NCI-H748 (cell line): ENCODE data around the gene TCF4.

Experiments
- DNase-seq: peaks from one replicate; lab custom pipeline; 2025; ENCODE audit not compliant: unreplicated experiment; lab: John Stamatoyannopoulos, UW

TCF4 gene

GRCh38 chr18:55246278-55246677 is 341.7 kb downstream of the TCF4 start:
- no peak for DNase-seq

DNA sequence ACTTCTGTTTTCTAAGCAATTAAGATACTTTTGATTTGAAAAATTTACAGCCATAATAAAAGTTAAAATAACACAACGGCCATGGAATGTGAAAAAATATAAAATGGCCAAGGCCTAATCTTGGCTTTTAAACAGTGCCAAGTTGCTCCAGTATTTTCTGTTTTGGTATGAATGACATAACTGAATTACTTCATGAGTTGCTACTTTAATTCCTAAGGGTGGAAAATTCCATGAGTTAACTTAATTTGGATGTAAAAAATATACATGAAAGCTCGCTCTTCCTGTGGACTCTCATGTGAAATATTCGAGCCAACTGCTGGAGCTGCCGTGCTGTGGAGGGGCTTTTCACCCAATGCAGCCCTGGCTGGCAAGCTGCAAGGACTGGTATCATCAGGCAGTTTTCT is 342.8 kb downstream of the TCF4 start:
- no peak for DNase-seq

GRCh38 chr18:55244546-55244945 is 343.4 kb downstream of the TCF4 start:
- DNase-seq: peak; percentile 35

DNA sequence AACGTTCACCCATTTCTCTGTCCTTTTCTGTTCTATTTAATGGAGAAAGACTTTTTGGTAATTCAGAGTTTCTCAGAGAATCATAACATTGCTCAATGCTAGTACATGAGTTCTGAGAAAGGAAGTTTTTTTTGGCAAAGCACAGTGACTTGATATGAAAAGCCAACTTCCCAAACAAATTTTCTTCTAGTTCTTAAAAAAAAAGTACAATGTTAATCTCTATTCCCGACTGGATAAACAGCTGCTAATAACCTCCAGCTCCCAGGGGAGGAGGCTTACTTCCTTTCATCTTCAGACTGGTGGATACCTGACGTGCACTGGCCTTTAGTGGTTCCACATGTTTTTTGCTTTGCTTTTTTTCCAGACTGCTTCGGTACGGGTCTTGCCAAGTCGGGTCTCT is 344.1 kb downstream of the TCF4 start:
- DNase-seq: no peak

- no peak for DNase-seq
Observed at GRCh38 chr18:55243255-55243654, 344.7 kb downstream of the TCF4 start.

DNA sequence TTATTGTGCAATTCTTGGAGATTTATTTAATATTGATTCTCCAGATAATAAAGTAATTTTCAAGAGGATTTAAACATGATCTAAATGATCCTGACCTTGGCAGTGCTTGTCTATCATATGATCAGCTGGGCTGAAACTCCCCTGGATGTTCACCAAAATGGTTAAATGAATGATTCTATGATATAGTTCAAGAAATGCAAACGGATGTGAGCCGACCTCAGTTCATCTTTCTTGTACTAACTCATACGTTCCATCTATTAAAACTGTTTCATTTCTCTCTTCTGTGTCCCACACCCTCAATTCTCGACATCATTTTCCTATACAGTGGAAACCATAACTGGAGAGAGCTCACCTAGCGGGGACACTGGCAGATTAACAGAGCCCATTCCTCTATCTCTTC is 347.0 kb downstream of the TCF4 start:
- DNase-seq: no peak

DNA sequence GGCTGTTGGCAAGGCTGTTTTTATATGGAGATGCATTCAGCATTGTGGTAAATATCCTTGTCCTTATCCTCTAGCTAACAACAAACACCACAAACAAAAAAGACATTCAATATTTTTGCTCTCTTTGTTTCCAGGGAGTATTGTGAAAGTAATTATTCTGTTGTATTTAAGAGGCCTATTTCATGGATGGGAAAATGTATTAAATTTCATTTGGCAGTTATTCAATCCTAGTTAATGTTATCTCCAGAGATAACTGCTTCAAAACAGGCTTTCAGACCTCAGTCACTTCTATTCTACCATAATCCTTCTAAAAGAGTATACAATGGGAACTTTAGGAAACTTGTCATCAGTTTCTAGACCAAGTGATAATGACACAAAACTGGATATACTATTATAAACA is 348.3 kb downstream of the TCF4 start:
- peak; percentile 71 for DNase-seq

DNA sequence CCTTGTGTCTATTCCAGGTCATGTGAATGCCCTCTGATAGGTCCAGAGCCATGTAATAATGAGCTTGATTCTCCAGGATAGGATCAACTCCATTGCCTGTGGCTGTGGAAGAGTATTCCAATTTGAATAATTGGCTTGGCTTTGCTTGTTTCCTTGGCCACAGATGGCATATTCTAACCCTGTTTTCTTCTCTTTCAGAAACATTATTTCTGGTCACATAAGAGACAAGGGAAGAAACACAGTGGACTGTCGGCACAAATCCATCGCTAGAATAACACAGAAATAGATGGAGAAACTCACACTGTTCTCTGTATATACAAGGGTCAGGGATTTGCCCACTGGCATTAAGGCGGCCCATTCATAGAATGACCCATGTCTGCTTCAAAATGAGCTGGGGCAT is 350.3 kb downstream of the TCF4 start:
- no peak for DNase-seq

DNA sequence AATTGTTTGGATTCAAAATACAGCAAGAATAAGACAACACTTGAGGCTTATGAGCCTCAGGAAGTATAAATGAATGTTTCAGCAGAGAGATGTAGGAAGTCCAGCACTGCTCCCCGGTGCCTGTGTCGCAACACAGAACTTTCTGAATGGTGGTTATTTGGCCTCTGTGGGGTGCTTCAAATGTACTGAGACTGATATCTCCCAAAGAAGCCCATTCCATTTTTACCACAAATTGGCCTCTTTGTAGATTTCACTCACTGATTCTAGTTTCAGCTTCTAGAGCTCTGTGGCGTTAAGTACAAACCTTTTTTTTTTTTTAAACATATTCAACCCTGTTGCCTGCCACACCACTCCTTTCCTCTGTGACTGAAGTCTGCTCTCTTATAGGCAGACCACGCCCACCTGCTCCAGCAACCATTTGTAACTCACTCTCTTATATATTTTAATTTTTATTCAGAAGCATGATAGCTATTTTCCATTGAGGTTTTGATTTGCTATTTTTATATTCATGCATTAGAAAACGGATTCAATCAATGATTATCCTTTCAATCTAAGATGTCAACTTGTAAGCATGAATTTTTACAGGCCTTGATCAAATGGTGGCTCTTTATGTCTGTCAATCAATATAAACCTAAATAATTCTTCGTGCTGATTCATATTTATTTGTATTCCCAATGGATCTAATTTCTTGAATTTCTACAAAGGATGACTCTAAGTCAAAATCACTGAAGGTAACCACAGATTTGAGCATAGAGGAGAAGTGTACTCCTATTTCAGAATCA is 351.7 kb downstream of the TCF4 start:
- no peak for DNase-seq

DNA sequence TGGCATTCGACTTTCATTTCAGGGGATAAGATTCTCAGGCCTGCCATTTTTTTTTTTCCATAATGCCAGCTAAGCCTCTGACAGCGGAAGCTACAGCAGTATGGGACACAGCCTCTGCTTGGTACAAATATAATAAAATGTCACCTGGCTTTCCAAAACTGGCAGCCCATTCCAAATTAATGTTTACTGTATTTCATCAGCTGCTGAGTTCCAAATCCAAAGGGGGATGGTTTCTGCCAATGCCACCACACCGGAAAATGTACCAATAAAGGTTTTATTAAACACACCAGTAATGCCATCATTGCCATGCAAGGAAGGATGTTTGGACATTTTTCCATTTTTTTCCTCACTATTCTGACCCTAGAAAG is 352.9 kb downstream of the TCF4 start:
- DNase-seq: no peak

- peak; percentile 91 for DNase-seq
Observed at GRCh38 chr18:55234366-55235093, 353.5 kb downstream of the TCF4 start.

DNA sequence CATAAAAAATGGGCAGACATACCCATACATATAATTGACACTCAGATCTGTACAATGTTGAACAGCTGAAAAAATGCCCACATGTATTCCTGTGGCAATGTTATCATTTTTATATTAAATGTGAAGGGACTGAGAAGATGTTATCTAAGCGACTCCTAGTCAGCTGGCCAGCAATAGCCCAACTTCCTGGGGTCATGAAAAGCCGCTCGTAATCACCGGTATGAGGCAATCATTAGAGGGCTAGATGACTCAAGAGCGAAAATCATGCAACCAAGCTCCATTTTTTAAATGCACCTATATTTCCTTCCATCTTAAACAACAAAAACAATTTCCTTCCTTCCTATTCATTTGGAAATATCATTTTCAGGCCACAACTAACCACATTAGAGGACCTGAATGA is 354.1 kb downstream of the TCF4 start:
- no peak for DNase-seq

GRCh38 chr18:55232506-55232905 is 355.5 kb downstream of the TCF4 start:
- no peak for DNase-seq

DNA sequence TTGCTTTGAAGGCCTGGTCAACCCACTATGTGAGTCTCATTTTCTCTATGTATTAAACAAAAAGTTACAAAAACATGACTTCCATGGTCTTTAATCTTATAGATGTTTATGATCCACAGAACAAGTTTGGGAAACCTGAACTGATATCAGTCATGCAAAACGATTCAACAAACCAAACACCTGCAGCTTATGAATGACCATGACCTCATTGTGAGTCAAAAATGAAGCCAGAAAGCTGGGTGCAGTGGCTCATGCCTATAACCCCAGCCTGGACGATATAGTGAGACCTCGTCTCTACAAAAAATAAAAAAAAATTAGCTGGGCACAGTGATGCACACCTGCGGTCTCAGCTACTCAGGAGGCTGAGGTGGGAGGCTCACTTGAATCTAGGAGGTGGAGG is 358.3 kb downstream of the TCF4 start:
- no peak for DNase-seq

GRCh38 chr18:55228707-55229106 is 359.3 kb downstream of the TCF4 start:
- DNase-seq: no peak

DNA sequence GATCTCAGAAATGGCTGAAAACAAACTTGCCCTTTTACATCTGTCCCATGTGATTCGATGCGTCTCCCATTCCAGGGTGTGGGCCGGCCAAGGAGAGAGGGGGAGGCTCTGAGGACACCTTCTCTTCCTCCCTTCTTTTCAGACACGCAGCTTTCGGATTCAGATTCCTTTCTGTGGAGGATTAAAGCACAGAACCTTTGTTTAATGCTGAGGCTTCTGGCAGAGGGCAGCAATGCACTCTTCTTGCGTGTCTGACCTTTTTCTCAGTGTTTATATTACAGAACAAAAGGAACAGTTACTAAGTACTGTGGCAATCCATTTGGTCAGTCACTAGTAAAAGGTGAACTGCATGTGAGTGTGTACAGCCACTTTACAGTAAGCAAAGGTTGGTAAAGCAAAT is 359.8 kb downstream of the TCF4 start:
- DNase-seq: no peak

- DNase-seq: no peak
Observed at GRCh38 chr18:55227771-55228170, 360.2 kb downstream of the TCF4 start.

DNA sequence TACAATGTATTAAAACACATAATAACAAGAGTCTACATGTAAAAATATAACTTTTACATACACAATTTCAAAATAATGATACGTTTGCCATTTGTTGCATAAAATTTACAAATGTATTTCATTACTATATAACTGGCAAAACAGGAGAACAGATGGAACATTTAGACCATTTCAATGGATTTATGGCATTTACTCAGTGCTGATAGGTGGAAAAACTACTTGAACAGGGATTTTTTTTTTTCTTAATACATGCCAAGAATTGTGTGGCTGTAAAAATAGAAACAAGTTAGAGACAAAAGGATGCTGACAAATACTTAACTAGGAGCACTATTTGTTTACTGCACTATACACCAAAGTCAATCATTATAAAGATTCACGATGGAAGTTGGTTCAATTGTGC is 361.9 kb downstream of the TCF4 start:
- no peak for DNase-seq

DNA sequence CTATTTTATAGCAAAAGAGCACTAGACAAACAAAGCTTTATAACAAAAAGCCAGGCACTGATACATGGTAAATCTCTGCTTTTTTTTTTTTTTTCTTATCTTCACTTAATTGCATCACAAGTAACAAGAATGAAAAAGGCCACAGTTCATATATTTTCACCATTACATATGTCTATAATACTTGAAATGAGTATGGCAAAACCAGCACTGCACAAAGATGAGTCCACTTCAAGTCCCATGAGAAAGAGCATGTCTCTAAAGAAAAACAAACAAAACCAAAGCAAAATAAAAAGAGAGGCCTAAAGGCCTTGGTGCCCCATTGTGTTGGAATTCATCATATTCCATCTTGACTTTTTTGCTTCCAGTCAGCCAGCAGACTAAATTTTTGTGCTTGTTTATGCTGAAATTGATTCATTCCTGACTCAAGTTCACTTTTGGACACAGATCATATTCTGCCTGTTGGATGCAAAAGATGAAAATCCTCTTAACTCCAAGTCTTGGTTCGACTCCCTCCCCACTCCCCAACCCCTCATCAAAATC is 363.8 kb downstream of the TCF4 start:
- DNase-seq: no peak

GRCh38 chr18:55221622-55222021 is 366.4 kb downstream of the TCF4 start:
- no peak for DNase-seq

- DNase-seq: no peak
Observed at GRCh38 chr18:55220523-55220922, 367.5 kb downstream of the TCF4 start.

DNA sequence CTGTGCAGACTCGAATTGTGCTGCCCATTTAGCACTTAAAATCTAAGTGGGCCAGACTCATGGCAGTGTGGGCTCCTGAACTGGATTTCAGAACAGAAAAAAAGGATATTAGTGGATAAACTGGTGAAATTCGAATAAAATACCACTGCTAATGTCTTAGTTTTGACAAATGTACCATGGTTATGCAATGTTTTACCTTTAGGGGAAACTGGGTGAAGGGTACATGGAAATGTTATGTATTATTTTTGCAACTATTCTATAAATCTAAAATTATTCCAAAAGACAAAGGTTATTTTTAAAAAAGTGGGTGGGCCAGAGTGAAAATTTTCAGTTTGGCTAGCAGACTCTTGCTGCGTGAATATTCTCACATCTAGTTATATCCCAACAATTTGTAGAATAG is 368.2 kb downstream of the TCF4 start:
- DNase-seq: no peak
